ENCODE measurements around the gene ZNF740. TPM values are rescaled to one million over a fixed set of nuclear protein-coding genes. Genes with fewer than 3 reads are reported as not detected.

ZNF740 gene
- total RNA-seq, 1 experiment from 2014 or later, result 41.2 TPM

- Histone ChIP-seq H3K14ac (ENCODE audit: insufficient read depth, low read length) (no peak overlapping the region), H2BK20ac (ENCODE audit: low read depth, low read length, poor library complexity, severe bottlenecking) (no peak overlapping the region), H3K79me2 (ENCODE audit: insufficient read depth, low read length) (no peaks in the 10 kb centered on the region), H2AK5ac (ENCODE audit: insufficient read length, low read length) (no peak overlapping the region), H2AFZ (ENCODE audit: low read length) (no peak overlapping the region), H3K4me2 (ENCODE audit: insufficient read depth, insufficient read length, low read length) (no peak overlapping the region), H3K79me1 (ENCODE audit: insufficient read depth, low read depth, low read length, poor library complexity, severe bottlenecking) (no peaks in the 10 kb centered on the region), H3K23me2 (ENCODE audit: insufficient read length, low read depth, low read length, poor library complexity, severe bottlenecking) (no peaks in the 10 kb centered on the region), H3K4ac (ENCODE audit: low read depth, low read length) (no peak overlapping the region), H3K4me1 (ENCODE audit: insufficient read depth, low read length) (no peaks in the 10 kb centered on the region; the same call in 1 of the 2 replicates), H4K5ac (ENCODE audit: insufficient read length, low read depth, low read length) (no peak overlapping the region), H3K9ac (ENCODE audit: extremely low read depth, insufficient read length, low read length) (no peak overlapping the region), H4K8ac (replicated peaks; ENCODE audit: insufficient read length, low read depth, low read length) (no peak overlapping the region), H3K23ac (ENCODE audit: insufficient read length, low read depth, low read length) (no peak overlapping the region), H4K91ac (ENCODE audit: insufficient read length, low read depth, low read length) (no peak overlapping the region), H3K56ac (ENCODE audit: insufficient read length, low read depth, low read length) (no peak overlapping the region), H2BK12ac (ENCODE audit: insufficient read length, low read depth, low read length) (no peak overlapping the region), H3T11ph (ENCODE audit: low read length) (no peak overlapping the region), H2BK15ac (ENCODE audit: low read depth, low read length) (no peak overlapping the region), H4K20me1 (ENCODE audit: control insufficient read depth, insufficient read depth, insufficient read length) (no peaks in the 10 kb centered on the region), H2BK5ac (ENCODE audit: insufficient read length, low read length) (no peak overlapping the region), H2BK120ac (ENCODE audit: low read depth, low read length, poor library complexity, severe bottlenecking) (no peak overlapping the region), H3K27ac (ENCODE audit: insufficient read length, low read depth, low read length) (no peak overlapping the region), H3K27me3 (ENCODE audit: insufficient read depth, low read length) (no peaks in the 10 kb centered on the region), H3K9me3 (ENCODE audit: control insufficient read depth, low read depth, low read length) (no peaks in the 10 kb centered on the region), H3K18ac (ENCODE audit: insufficient read length, low read depth, low read length) (no peak overlapping the region)
- peaks cover 12% of the 10 kb centered on the region for H3K27me3 Mint-ChIP-seq (ENCODE audit: low read depth)
- no peaks in the 10 kb centered on the region for H3K9me3 Mint-ChIP-seq
- H3K4me3 Mint-ChIP-seq, result no peak overlapping the region
- no peak for DNase-seq
- WGBS (ENCODE audit: extremely low coverage, insufficient read length, low lambda C conversion rate), result no CpG with 5 or more reads among the region's 5 CpGs
- no peak for TF ChIP-seq CTCF (conservative IDR thresholded peaks at IDR 0.05)
- H3K27ac Mint-ChIP-seq, result no peak overlapping the region
- no peaks in the 10 kb centered on the region for H3K36me3 Mint-ChIP-seq (ENCODE audit: insufficient read depth in 1 of 3, low read depth in 3 of 3)
- H3K4me1 Mint-ChIP-seq, result peaks cover 0 to 4% of the 10 kb centered on the region in 2 experiments; a peak in 2 of 4 replicates
Observed at GRCh38 chr12:53145383-53146260, 34.9 kb upstream of the ZNF740 start.
